ACC112 (cell line): ENCODE data around the gene C16orf87.

ENCODE experiments used
- H2AFZ ChIP-seq: fragments of 200-600 bp; sonication (generic); one replicate; pipeline ENCODE4 v1.6.0; 2017; ENCODE audit warnings: antibody characterized with exemption, low read length; ENCODE audit not compliant: unreplicated experiment
- H3K27ac ChIP-seq: fragments of 200-600 bp; sonication (generic); 2 replicates; pipeline ENCODE4 v1.5.1; 2014; ENCODE audit warnings: low read depth, mild to moderate bottlenecking, antibody characterized with exemption, low read length, moderate library complexity
- H3K27me3 ChIP-seq: fragments of 200-600 bp; sonication (generic); 2 replicates; pipeline ENCODE4 v1.6.1; 2014; ENCODE audit warnings: mild to moderate bottlenecking, antibody characterized with exemption, low read length, moderate library complexity, mixed read lengths; ENCODE audit not compliant: insufficient read depth
- H3K36me3 ChIP-seq: fragments of 200-600 bp; sonication (generic); 2 replicates; pipeline ENCODE4 v1.6.1; 2016; ENCODE audit warnings: mild to moderate bottlenecking, antibody characterized with exemption, low read length, moderate library complexity, mixed read lengths; ENCODE audit not compliant: insufficient read depth
- H3K4me1 ChIP-seq: fragments of 200-600 bp; sonication (generic); one replicate; pipeline ENCODE4 v1.6.1; 2016; ENCODE audit warnings: low read length, mixed read lengths; ENCODE audit not compliant: insufficient read depth, unreplicated experiment, control insufficient read depth
- H3K4me3 ChIP-seq: fragments of 200-600 bp; sonication (generic); 2 replicates; pipeline ENCODE4 v1.5.1; 2014; ENCODE audit warnings: mild to moderate bottlenecking, low read depth, low read length
- H3K79me2 ChIP-seq: fragments of 200-600 bp; sonication (generic); one replicate; pipeline ENCODE4 v1.6.0; 2016; ENCODE audit warnings: low read length; ENCODE audit not compliant: control insufficient read depth, unreplicated experiment, insufficient read depth

The C16orf87 gene

DNA sequence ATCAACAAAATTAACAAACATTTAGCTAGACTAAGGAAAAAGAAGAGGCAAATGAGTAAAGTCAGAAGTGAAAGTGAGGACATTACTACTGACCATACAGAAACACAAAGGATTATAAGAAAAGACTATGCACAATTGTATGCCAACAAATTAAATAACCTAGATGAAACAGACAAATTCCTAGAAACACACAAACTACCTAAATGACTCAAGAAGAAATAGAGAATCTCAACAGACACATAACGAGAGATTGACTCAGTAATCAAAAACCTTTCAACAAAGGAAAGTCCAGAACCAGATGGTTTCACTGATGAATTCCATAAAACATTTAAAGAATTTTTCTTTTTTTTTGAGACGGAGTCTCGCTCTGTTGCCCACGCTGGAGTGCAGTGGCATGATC is 47.2 kb downstream of the C16orf87 start:
- H3K27ac ChIP-seq: no peak overlapping the region
- no peaks in the 10 kb centered on the region for H3K36me3 ChIP-seq

DNA sequence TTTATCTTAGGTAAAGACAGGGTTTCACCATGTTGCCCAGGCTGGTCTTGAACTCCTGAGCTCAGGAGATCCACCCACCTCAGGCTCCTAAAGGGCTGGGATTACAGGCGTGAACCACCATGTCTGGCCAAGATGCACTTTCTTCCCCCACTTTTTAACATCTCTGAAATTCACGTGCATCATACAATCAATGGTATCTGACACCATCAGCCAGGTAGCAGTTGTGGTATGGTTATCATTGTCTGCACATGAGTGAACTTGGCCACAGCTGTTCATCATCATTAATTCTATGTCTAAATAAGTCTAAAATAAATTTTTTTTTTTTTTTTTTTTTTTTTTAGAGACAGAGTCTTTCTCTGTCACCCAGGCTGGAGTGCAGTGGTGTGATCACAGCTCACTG is 48.7 kb downstream of the C16orf87 start:
- H3K4me1 ChIP-seq: no peaks in the 10 kb centered on the region
- 0 out of 2 replicates have a peak, but pooled peaks cover 5% of the 10 kb centered on the region for H3K27me3 ChIP-seq
- H2AFZ ChIP-seq: no peak overlapping the region
- no peak overlapping the region for H3K4me3 ChIP-seq
- H3K79me2 ChIP-seq: no peaks in the 10 kb centered on the region
- no peaks in the 10 kb centered on the region for H3K36me3 ChIP-seq
- H3K27ac ChIP-seq: no peak overlapping the region

More for the DNA sequence above, 47.2 kb downstream of the C16orf87 start:
- no peak overlapping the region for H3K4me3 ChIP-seq
- H2AFZ ChIP-seq: no peak overlapping the region
- no peaks in the 10 kb centered on the region for H3K79me2 ChIP-seq
- H3K27me3 ChIP-seq: 0 out of 2 replicates have a peak, but pooled peaks cover 5% of the 10 kb centered on the region
- H3K4me1 ChIP-seq: no peaks in the 10 kb centered on the region

DNA sequence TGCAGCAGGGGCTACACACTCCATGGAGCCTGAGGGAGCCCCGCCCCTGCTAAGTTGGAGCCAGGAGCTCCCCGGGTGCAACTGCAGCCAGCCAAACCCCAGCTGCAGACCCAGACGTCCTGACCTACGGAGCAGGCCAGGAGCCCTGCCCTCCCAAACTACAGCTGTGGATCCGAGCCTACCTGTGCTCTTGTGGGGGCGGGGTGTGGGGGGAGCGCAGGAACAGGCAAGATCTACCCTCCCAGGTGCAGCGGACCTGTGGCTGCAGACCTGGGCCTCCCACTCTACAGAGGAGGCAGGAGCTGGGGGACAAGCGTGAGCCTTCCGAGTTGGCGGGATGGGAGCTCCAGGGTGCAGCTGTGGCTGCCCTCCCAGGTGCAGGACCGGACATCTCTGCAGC is 53.2 kb downstream of the C16orf87 start:
- Histone ChIP-seq H3K4me3 (no peak overlapping the region), H2AFZ (no peak overlapping the region), H3K27ac (no peak overlapping the region), H3K36me3 (no peaks in the 10 kb centered on the region), H3K27me3 (no peaks in the 10 kb centered on the region), H3K79me2 (no peaks in the 10 kb centered on the region), H3K4me1 (no peaks in the 10 kb centered on the region)

DNA sequence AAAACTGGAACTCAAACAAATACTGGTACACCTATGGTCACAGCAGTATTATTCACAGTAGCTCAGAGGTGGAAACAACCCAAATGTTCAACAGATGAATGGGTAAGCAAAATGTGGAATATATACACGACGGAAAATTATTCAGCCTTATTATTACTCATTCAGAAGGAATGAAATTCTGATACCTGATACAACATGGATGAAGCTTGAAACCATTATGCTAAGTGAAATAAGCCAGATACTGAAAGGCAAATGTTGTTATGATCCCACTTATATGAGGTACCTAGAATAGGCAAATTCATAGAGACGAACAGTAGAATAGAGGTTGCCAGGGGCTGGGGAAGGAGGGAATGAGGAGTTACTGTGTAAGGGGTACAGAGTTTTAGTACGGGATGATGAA is 55.8 kb downstream of the C16orf87 start:
- Histone ChIP-seq H3K79me2 (no peaks in the 10 kb centered on the region), H3K27ac (no peak overlapping the region), H3K4me1 (no peaks in the 10 kb centered on the region), H3K4me3 (no peak overlapping the region), H3K27me3 (peaks cover 3% of the 10 kb centered on the region; the same call in 1 of the 2 replicates), H3K36me3 (no peaks in the 10 kb centered on the region), H2AFZ (no peak overlapping the region)

DNA sequence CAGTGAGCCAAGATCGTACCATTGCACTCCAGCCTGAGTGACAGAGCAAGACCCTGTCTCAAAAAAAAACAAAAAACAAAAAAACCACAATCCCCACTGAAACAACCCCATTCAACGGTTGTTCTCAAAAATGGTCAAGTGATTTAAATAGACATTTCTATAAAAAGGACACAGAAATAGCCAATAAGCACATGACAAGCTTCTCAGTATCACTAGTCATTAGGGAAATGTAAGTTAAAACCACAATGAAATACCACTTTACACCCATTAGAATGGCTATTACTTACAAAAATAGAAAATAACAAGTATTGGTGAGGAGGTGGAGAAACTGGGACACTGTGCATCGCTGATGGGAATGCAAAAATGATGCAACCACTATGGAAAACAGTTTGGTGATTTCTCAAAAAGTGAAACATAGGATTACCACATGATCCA is 56.2 kb downstream of the C16orf87 start:
- H3K27me3 ChIP-seq: peaks cover 3% of the 10 kb centered on the region; the same call in 1 of the 2 replicates
- H3K79me2 ChIP-seq: no peaks in the 10 kb centered on the region
- no peak overlapping the region for H3K27ac ChIP-seq
- no peak overlapping the region for H3K4me3 ChIP-seq
- H2AFZ ChIP-seq: no peak overlapping the region
- no peaks in the 10 kb centered on the region for H3K36me3 ChIP-seq
- no peaks in the 10 kb centered on the region for H3K4me1 ChIP-seq

DNA sequence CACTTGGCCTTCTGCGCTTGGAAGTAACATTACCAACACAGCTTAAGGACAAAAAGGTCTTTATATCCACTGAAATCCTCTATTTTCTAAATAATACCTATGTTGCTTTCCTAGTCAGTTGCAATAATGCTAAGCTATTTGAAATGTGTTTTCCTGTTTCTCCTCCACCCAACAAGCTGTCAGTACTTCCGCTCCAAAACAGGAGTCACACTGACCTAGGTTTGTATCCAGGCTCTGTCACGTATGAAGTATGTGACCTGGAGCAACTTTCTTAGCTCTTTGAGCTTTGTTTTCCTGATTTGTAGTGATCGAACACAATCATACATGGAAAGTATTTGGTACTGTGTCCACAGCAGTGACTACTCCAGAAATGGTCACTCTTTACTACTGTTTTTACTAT is 58.5 kb downstream of the C16orf87 start:
- Histone ChIP-seq H3K36me3 (no peaks in the 10 kb centered on the region), H3K79me2 (no peaks in the 10 kb centered on the region), H3K27ac (no peak overlapping the region), H2AFZ (no peak overlapping the region), H3K4me3 (no peak overlapping the region), H3K4me1 (no peaks in the 10 kb centered on the region), H3K27me3 (peaks cover 3% of the 10 kb centered on the region; the same call in 1 of the 2 replicates)

DNA sequence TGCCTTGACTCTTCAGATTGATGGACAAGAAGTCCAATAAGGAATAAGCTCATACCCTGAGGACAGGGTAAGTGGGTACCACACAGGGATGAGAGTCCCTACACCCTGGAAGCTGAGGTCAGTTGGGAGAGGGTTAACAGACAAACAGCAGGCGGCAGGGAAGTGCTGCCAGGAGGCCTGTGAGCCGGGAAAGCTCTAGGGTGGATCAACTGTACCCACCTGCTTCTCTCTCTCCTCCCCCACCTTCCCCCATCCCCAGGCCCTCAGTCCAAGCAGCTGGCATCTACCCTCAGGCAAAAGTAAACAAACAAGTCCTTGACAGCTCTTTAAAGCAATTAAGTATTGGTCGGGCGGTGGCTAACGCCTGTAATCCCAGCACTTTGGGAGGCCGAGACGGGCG is 62.2 kb downstream of the C16orf87 start:
- H3K4me3 ChIP-seq: no peak overlapping the region
- no peaks in the 10 kb centered on the region for H3K79me2 ChIP-seq
- H3K27ac ChIP-seq: no peak overlapping the region
- H3K4me1 ChIP-seq: no peaks in the 10 kb centered on the region
- peaks cover 3% of the 10 kb centered on the region; the same call in 1 of the 2 replicates for H3K27me3 ChIP-seq
- H3K36me3 ChIP-seq: no peaks in the 10 kb centered on the region
- H2AFZ ChIP-seq: no peak overlapping the region

DNA sequence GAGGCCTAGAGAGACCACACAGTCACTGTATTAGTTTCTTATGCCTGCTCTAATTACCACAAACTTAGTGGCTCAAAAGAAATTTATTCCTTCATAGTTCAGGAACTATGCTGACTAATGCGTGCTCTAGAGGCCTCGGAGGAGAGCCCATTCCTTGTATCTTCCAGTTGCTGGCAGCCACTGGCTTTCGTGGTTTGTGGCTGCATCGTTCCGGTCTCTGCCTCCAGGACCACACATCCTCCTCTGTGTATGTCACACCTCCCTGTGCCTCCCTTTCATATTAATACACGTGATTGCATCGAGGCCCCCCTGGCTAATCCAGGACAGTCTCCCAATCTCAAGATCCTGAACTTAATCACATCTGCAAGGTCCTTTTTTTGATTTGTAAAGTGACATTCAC is 65.9 kb downstream of the C16orf87 start:
- Histone ChIP-seq H3K27me3 (no peaks in the 10 kb centered on the region), H3K36me3 (no peaks in the 10 kb centered on the region), H3K79me2 (no peaks in the 10 kb centered on the region), H3K27ac (no peak overlapping the region), H3K4me3 (no peak overlapping the region), H2AFZ (no peak overlapping the region), H3K4me1 (no peaks in the 10 kb centered on the region)

DNA sequence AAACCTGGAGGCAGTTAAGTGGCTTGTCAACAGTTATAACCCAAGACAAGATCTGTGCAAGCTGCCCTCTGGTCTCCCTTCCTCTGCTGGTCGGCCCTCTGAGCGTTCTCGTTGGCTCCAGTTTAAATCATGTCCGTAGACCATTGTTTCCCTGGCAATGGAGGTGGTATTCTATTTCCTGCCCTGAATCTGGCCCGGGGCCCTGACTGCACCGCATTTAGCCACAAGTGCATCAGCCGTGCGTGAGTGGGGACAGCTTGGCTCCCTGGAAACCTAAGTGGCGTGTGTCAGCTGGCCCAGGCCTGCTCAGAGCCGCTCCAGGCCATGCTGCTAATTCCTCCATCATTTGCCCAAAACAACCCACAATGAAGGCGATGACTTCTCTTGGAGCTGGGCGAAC is 67.8 kb downstream of the C16orf87 start:
- Histone ChIP-seq H3K4me1 (no peaks in the 10 kb centered on the region), H2AFZ (no peak overlapping the region), H3K79me2 (no peaks in the 10 kb centered on the region), H3K27me3 (peaks cover 11% of the 10 kb centered on the region), H3K4me3 (no peak overlapping the region), H3K36me3 (no peaks in the 10 kb centered on the region), H3K27ac (no peak overlapping the region)

DNA sequence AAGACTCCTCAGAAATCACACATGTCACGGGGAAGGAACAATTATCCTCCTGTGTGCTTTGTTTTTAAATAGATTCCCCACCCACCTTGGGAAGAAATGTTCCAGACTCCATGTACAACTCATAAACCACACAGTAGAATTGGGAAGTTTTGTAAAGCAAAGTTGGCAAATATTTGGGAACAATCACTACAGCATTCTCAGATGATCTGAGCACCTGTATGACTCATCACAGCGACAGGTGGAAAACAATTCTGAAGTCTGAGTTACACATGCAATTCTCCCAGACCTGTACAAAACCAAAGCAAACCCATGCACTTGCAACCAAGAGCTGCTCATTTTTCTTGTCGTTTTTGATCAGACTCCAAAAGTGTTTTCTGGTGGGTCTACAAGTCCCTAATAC is 68.4 kb downstream of the C16orf87 start:
- peaks cover 11% of the 10 kb centered on the region for H3K27me3 ChIP-seq
- no peak overlapping the region for H3K4me3 ChIP-seq
- H3K27ac ChIP-seq: no peak overlapping the region
- H2AFZ ChIP-seq: no peak overlapping the region
- no peaks in the 10 kb centered on the region for H3K79me2 ChIP-seq
- no peaks in the 10 kb centered on the region for H3K4me1 ChIP-seq
- H3K36me3 ChIP-seq: no peaks in the 10 kb centered on the region

DNA sequence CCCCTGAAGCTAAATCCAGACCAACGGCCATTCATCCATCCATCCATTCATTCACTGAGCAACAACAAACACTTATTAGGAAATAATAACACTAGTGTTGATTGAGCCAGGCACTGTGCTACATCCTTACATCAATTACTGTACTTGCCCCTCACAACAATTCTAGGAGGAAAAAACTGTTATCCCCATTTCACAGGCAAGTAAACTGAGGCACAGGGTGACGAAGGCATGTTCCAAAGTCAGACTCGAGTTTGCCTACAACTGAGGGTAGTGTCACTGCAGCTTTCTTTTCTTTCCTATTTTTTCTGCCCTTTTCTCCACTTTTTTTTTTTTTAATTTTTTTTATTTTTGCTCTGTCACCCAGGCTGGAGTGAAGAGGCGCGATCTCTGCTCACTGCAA is 71.7 kb downstream of the C16orf87 start:
- H3K27me3 ChIP-seq: peaks cover 11% of the 10 kb centered on the region
- H3K27ac ChIP-seq: no peak overlapping the region
- no peaks in the 10 kb centered on the region for H3K79me2 ChIP-seq
- no peaks in the 10 kb centered on the region for H3K36me3 ChIP-seq
- H3K4me3 ChIP-seq: no peak overlapping the region
- H3K4me1 ChIP-seq: no peaks in the 10 kb centered on the region
- H2AFZ ChIP-seq: no peak overlapping the region
